ENCODE results near the gene GDF2. TPM values are rescaled to one million over a fixed set of nuclear protein-coding genes. Genes with fewer than 3 reads are reported as not detected.

The GDF2 gene
- total and polyA plus RNA-seq, 4 donors: not detected

GRCh38 chr10:47319784-47320183 is 2.5 kb upstream of the GDF2 start:
- DNase-seq (no peak), ATAC-seq (ENCODE audit: insufficient read depth, low FRiP score) (no peak)
- no peak overlapping the region for H3K4me3 ChIP-seq
- no peaks in the 10 kb centered on the region for H3K27me3 ChIP-seq (ENCODE audit: control insufficient read depth in 3 of 3, insufficient read depth in 3 of 3, low read length in 2 of 3)
- no peaks in the 10 kb centered on the region for H3K9me3 ChIP-seq (ENCODE audit: control insufficient read depth in 4 of 4, insufficient read depth in 3 of 4, low read length in 3 of 4)
- no peak overlapping the region for H3K9ac ChIP-seq (ENCODE audit: insufficient read depth in 1 of 2, low read length in 2 of 2)
- no peak overlapping the region for H3K27ac ChIP-seq (ENCODE audit: low read depth in 1 of 2, low read length in 1 of 2)
- 87 to 92% methylated on average over 8 of the region's 8 CpGs for WGBS, 2 donors
- peaks cover 0 to 31% (median 3%) of the 10 kb centered on the region in 5 donors for H3K4me1 ChIP-seq (ENCODE audit: control insufficient read depth in 5 of 5, insufficient read depth in 5 of 5, low read length in 5 of 5)
- H3K36me3 ChIP-seq (ENCODE audit: control insufficient read depth in 4 of 4, insufficient read depth in 4 of 4, low read length in 4 of 4): peaks cover 0 to 7% (median 0%) of the 10 kb centered on the region in 4 donors
- no peak for TF ChIP-seq CTCF (IDR thresholded peaks at IDR 0.05; ENCODE audit: control extremely low read depth, extremely low read depth)

GRCh38 chr10:47320812-47321211 is 1.4 kb upstream of the GDF2 start:
- no peak overlapping the region for H3K4me3 ChIP-seq
- peak in 1 of 3 donors; percentile 25 for DNase-seq
- 67 to 86% methylated on average over 6 of the region's 6 CpGs for WGBS, 2 donors
- no peak overlapping the region for H3K9ac ChIP-seq (ENCODE audit: insufficient read depth in 1 of 2, low read length in 2 of 2)
- no peak for ATAC-seq (ENCODE audit: insufficient read depth, low FRiP score)
- H3K27ac ChIP-seq (ENCODE audit: low read depth in 1 of 2, low read length in 1 of 2): no peak overlapping the region
- H3K36me3 ChIP-seq (ENCODE audit: control insufficient read depth in 4 of 4, insufficient read depth in 4 of 4, low read length in 4 of 4): no peaks in the 10 kb centered on the region
- peaks cover 0 to 31% (median 3%) of the 10 kb centered on the region in 5 donors for H3K4me1 ChIP-seq (ENCODE audit: control insufficient read depth in 5 of 5, insufficient read depth in 5 of 5, low read length in 5 of 5)
- TF ChIP-seq CTCF (IDR thresholded peaks at IDR 0.05; ENCODE audit: control extremely low read depth, extremely low read depth): no peak
- no peaks in the 10 kb centered on the region for H3K27me3 ChIP-seq (ENCODE audit: control insufficient read depth in 3 of 3, insufficient read depth in 3 of 3, low read length in 2 of 3)
- H3K9me3 ChIP-seq (ENCODE audit: control insufficient read depth in 4 of 4, insufficient read depth in 3 of 4, low read length in 3 of 4): peaks cover 0 to 2% (median 0%) of the 10 kb centered on the region in 4 donors

- WGBS, 2 donors: 85 to 92% methylated on average over 8 of the region's 8 CpGs
- Histone ChIP-seq H3K36me3 (ENCODE audit: control insufficient read depth in 4 of 4, insufficient read depth in 4 of 4, low read length in 4 of 4) (no peaks in the 10 kb centered on the region), H3K4me1 (ENCODE audit: control insufficient read depth in 5 of 5, insufficient read depth in 5 of 5, low read length in 5 of 5) (peaks cover 0 to 31% (median 4%) of the 10 kb centered on the region in 5 donors), H3K9ac (ENCODE audit: insufficient read depth in 1 of 2, low read length in 2 of 2) (no peak overlapping the region), H3K27ac (ENCODE audit: low read depth in 1 of 2, low read length in 1 of 2) (no peak overlapping the region), H3K4me3 (no peak overlapping the region), H3K9me3 (ENCODE audit: control insufficient read depth in 4 of 4, insufficient read depth in 3 of 4, low read length in 3 of 4) (peaks cover 0 to 2% (median 0%) of the 10 kb centered on the region in 4 donors), H3K27me3 (ENCODE audit: control insufficient read depth in 3 of 3, insufficient read depth in 3 of 3, low read length in 2 of 3) (no peaks in the 10 kb centered on the region)
- DNase-seq (no peak), ATAC-seq (ENCODE audit: insufficient read depth, low FRiP score) (no peak)
- TF ChIP-seq CTCF (IDR thresholded peaks at IDR 0.05; ENCODE audit: control extremely low read depth, extremely low read depth): no peak
These were observed 596 bp upstream of the GDF2 start for GRCh38 chr10:47321521-47322195.

All from lung (tissue), 12 donors.